C4-2B (cell line): ENCODE measurements around the gene TPH1.

Source experiments
- CTCF ChIP-seq: fragments of 450-650 bp; conservative IDR thresholded peaks from 2 replicates; pipeline ENCODE4 v1.5.1; 2017; ENCODE audit warnings: mild to moderate bottlenecking
- ZFX ChIP-seq: fragments of 450-650 bp; IDR thresholded peaks from 2 replicates; pipeline ENCODE4 v1.6.1; 2017

DNA sequence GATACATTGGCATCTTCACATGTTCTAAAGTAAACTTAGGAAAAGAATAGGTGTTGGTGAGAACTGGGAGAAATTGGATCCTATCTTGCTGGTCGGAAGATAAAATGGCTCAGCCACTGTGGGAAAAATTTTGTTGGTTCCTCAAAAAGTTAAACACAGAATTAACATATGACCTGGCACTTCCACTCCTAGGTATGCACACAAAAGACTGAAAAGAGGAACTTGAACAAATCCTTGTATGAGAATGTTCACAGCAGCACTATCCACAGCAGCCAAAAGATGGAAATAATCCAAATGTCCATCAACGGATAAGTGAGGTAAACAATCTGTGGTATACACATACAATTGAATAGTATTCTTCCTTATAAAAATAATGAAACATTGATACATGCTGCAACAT is 4.8 kb upstream of the TPH1 start:
- TF ChIP-seq CTCF: no peak
- no peak for TF ChIP-seq ZFX
